ENCODE results near the gene BCAR3.

The BCAR3 gene

DNA sequence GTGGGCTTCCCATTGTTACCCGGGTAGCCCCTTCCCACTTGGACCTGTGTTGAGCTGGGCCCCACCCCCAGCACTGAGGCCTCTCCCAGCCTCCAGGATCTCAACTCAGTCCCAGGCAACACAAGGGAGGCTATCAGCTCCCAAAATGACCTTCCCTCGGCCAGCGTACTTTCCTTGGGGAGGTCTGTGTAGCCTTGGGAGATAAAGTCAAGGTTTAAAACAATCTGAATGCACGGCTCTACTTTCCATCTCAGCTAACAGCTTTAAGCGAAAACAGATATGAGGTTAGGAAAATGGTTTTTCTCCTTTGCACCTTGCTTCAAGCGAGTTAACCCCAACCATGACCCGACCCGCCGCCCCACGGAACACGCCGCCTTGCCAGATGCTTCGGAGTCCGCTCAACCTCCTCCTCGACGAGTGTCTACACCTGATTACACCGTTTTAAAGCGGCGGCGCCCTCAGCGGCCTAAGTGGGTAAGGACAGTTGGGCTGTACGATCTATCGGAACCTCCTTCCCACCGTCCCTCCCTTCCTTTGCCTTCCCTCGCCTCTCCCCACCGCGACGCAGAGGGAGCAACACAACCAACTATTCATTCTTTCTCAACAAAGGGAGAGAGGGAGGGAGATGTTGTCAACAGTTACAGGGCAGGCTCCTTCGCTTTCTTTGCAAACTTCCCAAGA is 1.1 kb downstream of the BCAR3 start (continued):
- TF ChIP-seq ZNF292 (tag by site-specific recombination; IDR thresholded peaks at IDR 0.05; ENCODE audit: borderline replicate concordance, low read depth) = no peak
- TF ChIP-seq ZNF768 (tag by site-specific recombination; IDR thresholded peaks at IDR 0.05) = no peak
- no peak for TF ChIP-seq ZIC2 (tag by site-specific recombination; IDR thresholded peaks at IDR 0.05)
- no peak for TF ChIP-seq GLI4 (tag by site-specific recombination; IDR thresholded peaks at IDR 0.05)
- no peak for TF ChIP-seq ZNF16 (tag by site-specific recombination; IDR thresholded peaks at IDR 0.05; ENCODE audit: low read depth)
- TF ChIP-seq ZNF664 (tag by site-specific recombination; IDR thresholded peaks at IDR 0.05) = peak; percentile 94
- no peak for TF ChIP-seq ZBTB7A (tag by site-specific recombination; IDR thresholded peaks at IDR 0.05; ENCODE audit: low read depth)
- no peak for TF ChIP-seq KLF10 (tag by site-specific recombination; IDR thresholded peaks at IDR 0.05)
- TF ChIP-seq, protein P1, sequence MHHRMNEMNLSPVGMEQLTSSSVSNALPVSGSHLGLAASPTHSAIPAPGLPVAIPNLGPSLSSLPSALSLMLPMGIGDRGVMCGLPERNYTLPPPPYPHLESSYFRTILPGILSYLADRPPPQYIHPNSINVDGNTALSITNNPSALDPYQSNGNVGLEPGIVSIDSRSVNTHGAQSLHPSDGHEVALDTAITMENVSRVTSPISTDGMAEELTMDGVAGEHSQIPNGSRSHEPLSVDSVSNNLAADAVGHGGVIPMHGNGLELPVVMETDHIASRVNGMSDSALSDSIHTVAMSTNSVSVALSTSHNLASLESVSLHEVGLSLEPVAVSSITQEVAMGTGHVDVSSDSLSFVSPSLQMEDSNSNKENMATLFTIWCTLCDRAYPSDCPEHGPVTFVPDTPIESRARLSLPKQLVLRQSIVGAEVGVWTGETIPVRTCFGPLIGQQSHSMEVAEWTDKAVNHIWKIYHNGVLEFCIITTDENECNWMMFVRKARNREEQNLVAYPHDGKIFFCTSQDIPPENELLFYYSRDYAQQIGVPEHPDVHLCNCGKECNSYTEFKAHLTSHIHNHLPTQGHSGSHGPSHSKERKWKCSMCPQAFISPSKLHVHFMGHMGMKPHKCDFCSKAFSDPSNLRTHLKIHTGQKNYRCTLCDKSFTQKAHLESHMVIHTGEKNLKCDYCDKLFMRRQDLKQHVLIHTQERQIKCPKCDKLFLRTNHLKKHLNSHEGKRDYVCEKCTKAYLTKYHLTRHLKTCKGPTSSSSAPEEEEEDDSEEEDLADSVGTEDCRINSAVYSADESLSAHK (tag by site-specific recombination; IDR thresholded peaks at IDR 0.05) = no peak
- TF ChIP-seq ZNF785 (tag by site-specific recombination; IDR thresholded peaks at IDR 0.05) = no peak
- TF ChIP-seq ZNF2 (tag by site-specific recombination; IDR thresholded peaks at IDR 0.05) = 0 out of 2 replicates have a peak, but pooled peaks have one; percentile 45
- no peak for TF ChIP-seq ZNF174 (tag by site-specific recombination; IDR thresholded peaks at IDR 0.05)
- TF ChIP-seq, protein P2, sequence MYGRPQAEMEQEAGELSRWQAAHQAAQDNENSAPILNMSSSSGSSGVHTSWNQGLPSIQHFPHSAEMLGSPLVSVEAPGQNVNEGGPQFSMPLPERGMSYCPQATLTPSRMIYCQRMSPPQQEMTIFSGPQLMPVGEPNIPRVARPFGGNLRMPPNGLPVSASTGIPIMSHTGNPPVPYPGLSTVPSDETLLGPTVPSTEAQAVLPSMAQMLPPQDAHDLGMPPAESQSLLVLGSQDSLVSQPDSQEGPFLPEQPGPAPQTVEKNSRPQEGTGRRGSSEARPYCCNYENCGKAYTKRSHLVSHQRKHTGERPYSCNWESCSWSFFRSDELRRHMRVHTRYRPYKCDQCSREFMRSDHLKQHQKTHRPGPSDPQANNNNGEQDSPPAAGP (tag by site-specific recombination; IDR thresholded peaks at IDR 0.05) = no peak
- TF ChIP-seq ZNF544 (tag by site-specific recombination; IDR thresholded peaks at IDR 0.05) = no peak
- TF ChIP-seq, protein P3, sequence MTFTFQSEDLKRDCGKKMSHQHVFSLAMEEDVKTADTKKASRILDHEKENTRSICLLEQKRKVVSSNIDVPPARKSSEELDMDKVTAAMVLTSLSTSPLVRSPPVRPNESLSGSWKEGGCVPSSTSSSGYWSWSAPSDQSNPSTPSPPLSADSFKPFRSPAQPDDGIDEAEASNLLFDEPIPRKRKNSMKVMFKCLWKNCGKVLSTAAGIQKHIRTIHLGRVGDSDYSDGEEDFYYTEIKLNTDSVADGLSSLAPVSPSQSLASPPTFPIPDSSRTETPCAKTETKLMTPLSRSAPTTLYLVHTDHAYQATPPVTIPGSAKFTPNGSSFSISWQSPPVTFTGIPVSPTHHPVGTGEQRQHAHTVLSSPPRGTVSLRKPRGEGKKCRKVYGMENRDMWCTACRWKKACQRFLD (tag by site-specific recombination; IDR thresholded peaks at IDR 0.05) = no peak
- TF ChIP-seq ZNF623 (tag by site-specific recombination; IDR thresholded peaks at IDR 0.05) = no peak
- TF ChIP-seq, protein P4, sequence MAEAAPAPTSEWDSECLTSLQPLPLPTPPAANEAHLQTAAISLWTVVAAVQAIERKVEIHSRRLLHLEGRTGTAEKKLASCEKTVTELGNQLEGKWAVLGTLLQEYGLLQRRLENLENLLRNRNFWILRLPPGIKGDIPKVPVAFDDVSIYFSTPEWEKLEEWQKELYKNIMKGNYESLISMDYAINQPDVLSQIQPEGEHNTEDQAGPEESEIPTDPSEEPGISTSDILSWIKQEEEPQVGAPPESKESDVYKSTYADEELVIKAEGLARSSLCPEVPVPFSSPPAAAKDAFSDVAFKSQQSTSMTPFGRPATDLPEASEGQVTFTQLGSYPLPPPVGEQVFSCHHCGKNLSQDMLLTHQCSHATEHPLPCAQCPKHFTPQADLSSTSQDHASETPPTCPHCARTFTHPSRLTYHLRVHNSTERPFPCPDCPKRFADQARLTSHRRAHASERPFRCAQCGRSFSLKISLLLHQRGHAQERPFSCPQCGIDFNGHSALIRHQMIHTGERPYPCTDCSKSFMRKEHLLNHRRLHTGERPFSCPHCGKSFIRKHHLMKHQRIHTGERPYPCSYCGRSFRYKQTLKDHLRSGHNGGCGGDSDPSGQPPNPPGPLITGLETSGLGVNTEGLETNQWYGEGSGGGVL (tag by site-specific recombination; IDR thresholded peaks at IDR 0.05) = no peak
- peak; percentile 54; the same call in 1 of the 2 replicates for TF ChIP-seq SP2 (tag by site-specific recombination; IDR thresholded peaks at IDR 0.05)
- TF ChIP-seq ZNF830 (tag by site-specific recombination; IDR thresholded peaks at IDR 0.05; ENCODE audit: low read depth) = no peak
- TF ChIP-seq, protein P5, sequence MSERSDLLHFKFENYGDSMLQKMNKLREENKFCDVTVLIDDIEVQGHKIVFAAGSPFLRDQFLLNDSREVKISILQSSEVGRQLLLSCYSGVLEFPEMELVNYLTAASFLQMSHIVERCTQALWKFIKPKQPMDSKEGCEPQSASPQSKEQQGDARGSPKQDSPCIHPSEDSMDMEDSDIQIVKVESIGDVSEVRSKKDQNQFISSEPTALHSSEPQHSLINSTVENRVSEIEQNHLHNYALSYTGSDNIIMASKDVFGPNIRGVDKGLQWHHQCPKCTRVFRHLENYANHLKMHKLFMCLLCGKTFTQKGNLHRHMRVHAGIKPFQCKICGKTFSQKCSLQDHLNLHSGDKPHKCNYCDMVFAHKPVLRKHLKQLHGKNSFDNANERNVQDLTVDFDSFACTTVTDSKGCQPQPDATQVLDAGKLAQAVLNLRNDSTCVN (tag by site-specific recombination; optimal IDR thresholded peaks at IDR 0.05) = no peak
- no peak for TF ChIP-seq KLF1 (tag by site-specific recombination; IDR thresholded peaks at IDR 0.05)
- no peak for TF ChIP-seq ZNF146 (tag by site-specific recombination; IDR thresholded peaks at IDR 0.05)
- no peak for TF ChIP-seq ZNF701 (tag by site-specific recombination; IDR thresholded peaks at IDR 0.05)
- TF ChIP-seq, protein P6, sequence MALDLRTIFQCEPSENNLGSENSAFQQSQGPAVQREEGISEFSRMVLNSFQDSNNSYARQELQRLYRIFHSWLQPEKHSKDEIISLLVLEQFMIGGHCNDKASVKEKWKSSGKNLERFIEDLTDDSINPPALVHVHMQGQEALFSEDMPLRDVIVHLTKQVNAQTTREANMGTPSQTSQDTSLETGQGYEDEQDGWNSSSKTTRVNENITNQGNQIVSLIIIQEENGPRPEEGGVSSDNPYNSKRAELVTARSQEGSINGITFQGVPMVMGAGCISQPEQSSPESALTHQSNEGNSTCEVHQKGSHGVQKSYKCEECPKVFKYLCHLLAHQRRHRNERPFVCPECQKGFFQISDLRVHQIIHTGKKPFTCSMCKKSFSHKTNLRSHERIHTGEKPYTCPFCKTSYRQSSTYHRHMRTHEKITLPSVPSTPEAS (tag by site-specific recombination; IDR thresholded peaks at IDR 0.05) = no peak
- no peak for TF ChIP-seq ZNF311 (tag by site-specific recombination; IDR thresholded peaks at IDR 0.05; ENCODE audit: borderline replicate concordance)
- no peak for TF ChIP-seq ZNF473 (tag by site-specific recombination; IDR thresholded peaks at IDR 0.05)
- TF ChIP-seq ZSCAN23 (tag by site-specific recombination; IDR thresholded peaks at IDR 0.05) = no peak
- TF ChIP-seq, protein P7, sequence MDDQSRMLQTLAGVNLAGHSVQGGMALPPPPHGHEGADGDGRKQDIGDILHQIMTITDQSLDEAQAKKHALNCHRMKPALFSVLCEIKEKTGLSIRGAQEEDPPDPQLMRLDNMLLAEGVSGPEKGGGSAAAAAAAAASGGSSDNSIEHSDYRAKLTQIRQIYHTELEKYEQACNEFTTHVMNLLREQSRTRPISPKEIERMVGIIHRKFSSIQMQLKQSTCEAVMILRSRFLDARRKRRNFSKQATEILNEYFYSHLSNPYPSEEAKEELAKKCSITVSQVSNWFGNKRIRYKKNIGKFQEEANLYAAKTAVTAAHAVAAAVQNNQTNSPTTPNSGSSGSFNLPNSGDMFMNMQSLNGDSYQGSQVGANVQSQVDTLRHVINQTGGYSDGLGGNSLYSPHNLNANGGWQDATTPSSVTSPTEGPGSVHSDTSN (CRISPR knock-in tag; IDR thresholded peaks at IDR 0.05) = no peak
- TF ChIP-seq ZNF169 (tag by site-specific recombination; IDR thresholded peaks at IDR 0.05) = no peak
- no peak for TF ChIP-seq ZNF596 (tag by site-specific recombination; IDR thresholded peaks at IDR 0.05)
- TF ChIP-seq ZNF571 (tag by site-specific recombination; IDR thresholded peaks at IDR 0.05) = no peak
- no peak for TF ChIP-seq ZNF221 (tag by site-specific recombination; IDR thresholded peaks at IDR 0.05; ENCODE audit: borderline replicate concordance)
